SK-N-SH (cell line): Measurements from ENCODE around the gene CALM1. TPM values are rescaled to one million over a fixed set of nuclear protein-coding genes. Genes with fewer than 3 reads are reported as not detected.
A peak's percentile ranks its signal among the peaks of the same experiment; 100 is the strongest.

Experiments used
- CTCF ChIA-PET: fragments of 300-600, 350-600 bp; formaldehyde crosslinking; extraction: SDS; loops from one replicate; lab custom pipeline; 2021; lab: Yijun Ruan, JAX
- POLR2A ChIA-PET: fragments of 350-600 bp; sonication (Branson Sonifier 250); formaldehyde crosslinking; extraction: SDS; loops from one replicate; lab custom pipeline; 2020; ENCODE audit warnings: antibody characterized with exemption, inconsistent platforms; lab: Yijun Ruan, JAX
- DNase-seq: peaks from one replicate; pipeline ENCODE4 v3.0.0; 2012
- H2AFZ ChIP-seq: fragments of 200-600 bp; sonication (generic); 2 replicates; pipeline ENCODE4 v1.8.1; 2016; ENCODE audit warnings: antibody characterized with exemption, mild to moderate bottlenecking, low read depth
- H3F3A ChIP-seq: fragments of 200-600 bp; sonication (generic); replicated peaks from 2 replicates; pipeline ENCODE3; 2016; ENCODE audit warnings: antibody characterized with exemption, mild to moderate bottlenecking; ENCODE audit not compliant: insufficient read depth
- H3K27ac ChIP-seq, 2 experiments: fragments of 200-500 bp in 1 of 2; fragments of 200-600 bp in 1 of 2; sonication (Bioruptor generic) in 1 of 2; sonication (generic), shearing (Covaris generic) in 1 of 2; 2 replicates each; pipeline versions ENCODE4 v1.5.1 to v1.6.1; 2014 to 2016; ENCODE audit warnings: low read depth in 2 of 2, inconsistent platforms in 1 of 2, low read length in 1 of 2, mild to moderate bottlenecking in 1 of 2, mixed read lengths in 1 of 2
- H3K27me3 ChIP-seq: fragments of 200-600 bp; sonication (generic), shearing (Covaris generic); 2 replicates; pipeline ENCODE4 v1.6.1; 2016; ENCODE audit warnings: mixed run types; ENCODE audit not compliant: insufficient read depth
- H3K36me3 ChIP-seq, 2 experiments: fragments of 200-500 bp in 1 of 2; fragments of 200-600 bp in 1 of 2; sonication (Bioruptor generic) in 1 of 2; sonication (generic) in 1 of 2; replicated peaks in 1 of 2; 2 replicates each; pipeline versions ENCODE3 to v1.5.1; 2014 to 2016; ENCODE audit warnings: low read length in 1 of 2, mild to moderate bottlenecking in 1 of 2; ENCODE audit not compliant: insufficient read depth in 2 of 2, control insufficient read depth in 1 of 2
- H3K4me1 ChIP-seq, 2 experiments: fragments of 200-500 bp in 1 of 2; fragments of 200-600 bp in 1 of 2; sonication (Bioruptor generic) in 1 of 2; sonication (generic), shearing (Covaris generic) in 1 of 2; 2 replicates each; pipeline versions ENCODE4 v1.5.1 to v1.6.1; 2014 to 2016; ENCODE audit warnings: low read depth in 1 of 2, low read length in 1 of 2, mixed run types in 1 of 2; ENCODE audit not compliant: insufficient read depth in 2 of 2, control insufficient read depth in 1 of 2
- H3K4me2 ChIP-seq: fragments of 200-600 bp; sonication (generic), shearing (Covaris generic); 2 replicates; pipeline ENCODE4 v1.6.1; 2017; ENCODE audit warnings: mixed run types
- H3K4me3 ChIP-seq, 2 experiments: fragments of 200-500 bp in 1 of 2; fragments of 200-600 bp in 1 of 2; sonication (Bioruptor generic) in 1 of 2; sonication (generic), shearing (Covaris generic) in 1 of 2; 2 replicates each; pipeline versions ENCODE4 v1.5.1 to v1.8.1; 2014 to 2016; ENCODE audit warnings: low read depth in 2 of 2, inconsistent platforms in 1 of 2, low read length in 1 of 2, mild to moderate bottlenecking in 1 of 2, mixed read lengths in 1 of 2, moderate library complexity in 1 of 2
- H3K79me2 ChIP-seq: fragments of 200-600 bp; sonication (generic); 2 replicates; pipeline ENCODE4 v1.8.1; 2017; ENCODE audit warnings: mild to moderate bottlenecking; ENCODE audit not compliant: insufficient read depth
- H3K9ac ChIP-seq: fragments of 200-600 bp; sonication (generic); 2 replicates; pipeline ENCODE4 v1.6.1; 2017; ENCODE audit warnings: mixed run types
- H3K9me2 ChIP-seq: fragments of 200-600 bp; sonication (generic); 2 replicates; pipeline ENCODE4 v1.6.1; 2017; ENCODE audit warnings: mixed run types
- H3K9me3 ChIP-seq: fragments of 200-600 bp; sonication (generic); 2 replicates; pipeline ENCODE4 v1.6.1; 2017; ENCODE audit warnings: mixed run types, mild to moderate bottlenecking, moderate library complexity
- H4K20me1 ChIP-seq: fragments of 200-600 bp; sonication (generic); 2 replicates; pipeline ENCODE4 v1.6.1; 2017; ENCODE audit warnings: mild to moderate bottlenecking, mixed run types; ENCODE audit not compliant: insufficient read depth
- CHD2 ChIP-seq: fragments of 150-350 bp; IDR thresholded peaks from 2 replicates; pipeline ENCODE4 v1.6.1; 2018; ENCODE audit warnings: low read length; ENCODE audit not compliant: partially characterized antibody
- CTCF ChIP-seq: fragments of 200-600 bp; sonication (generic); IDR thresholded peaks from 2 replicates; pipeline ENCODE4 v1.6.1; 2017; ENCODE audit warnings: antibody characterized with exemption, mild to moderate bottlenecking, moderate library complexity
- ELF1 ChIP-seq: IDR thresholded peaks from 2 replicates; pipeline ENCODE4 v1.4.0; 2012
- FOSL2 ChIP-seq: IDR thresholded peaks from 2 replicates; pipeline ENCODE4 v1.4.0; 2012; ENCODE audit warnings: low read depth, mild to moderate bottlenecking, moderate library complexity, borderline replicate concordance
- FOXJ3 ChIP-seq: sonication (generic); formaldehyde crosslinking; IDR thresholded peaks from 2 replicates; pipeline ENCODE4 v1.5.1; 2020; ENCODE audit warnings: mild to moderate bottlenecking, missing genetic modification reagents
- GABPA ChIP-seq: IDR thresholded peaks from 2 replicates; pipeline ENCODE4 v1.4.0; 2012; ENCODE audit warnings: low read depth, mild to moderate bottlenecking
- MXI1 ChIP-seq: IDR thresholded peaks from 2 replicates; pipeline ENCODE4 v1.6.1; 2012; ENCODE audit warnings: mild to moderate bottlenecking, low read depth, low read length, improper control_type of control experiment
- NFIC ChIP-seq: IDR thresholded peaks from 2 replicates; pipeline ENCODE4 v1.4.0; 2012; ENCODE audit warnings: borderline replicate concordance
- NRF1 ChIP-seq: IDR thresholded peaks from 2 replicates; pipeline ENCODE4 v1.6.1; 2012; ENCODE audit warnings: low read depth, mild to moderate bottlenecking, low read length
- PBX3 ChIP-seq: IDR thresholded peaks from 2 replicates; pipeline ENCODE4; 2012
- RAD21 ChIP-seq: IDR thresholded peaks from 2 replicates; pipeline ENCODE4 v1.6.1; 2012; ENCODE audit warnings: mild to moderate bottlenecking, low read length
- RFX5 ChIP-seq: IDR thresholded peaks from 2 replicates; pipeline ENCODE4 v1.6.1; 2012; ENCODE audit warnings: mild to moderate bottlenecking, improper control_type of control experiment, low read length
- SIN3A ChIP-seq: IDR thresholded peaks from 2 replicates; pipeline ENCODE4 v1.6.1; 2012; ENCODE audit warnings: low read depth, mild to moderate bottlenecking, low read length, moderate library complexity, borderline replicate concordance
- SMC3 ChIP-seq: IDR thresholded peaks from 2 replicates; pipeline ENCODE4 v1.6.1; 2012; ENCODE audit warnings: low read depth, low read length, improper control_type of control experiment
- TEAD4 ChIP-seq: IDR thresholded peaks from 2 replicates; pipeline ENCODE4 v1.4.0; 2012; ENCODE audit warnings: mild to moderate bottlenecking, borderline replicate concordance; ENCODE audit not compliant: insufficient read depth
- USF1 ChIP-seq: IDR thresholded peaks from 2 replicates; pipeline ENCODE4 v1.4.0; 2012; ENCODE audit warnings: low read depth, borderline replicate concordance
- USF2 ChIP-seq: fragments of 150-350 bp; IDR thresholded peaks from 2 replicates; pipeline ENCODE4 v1.6.1; 2017; ENCODE audit warnings: antibody characterized with exemption, low read length, low read depth, borderline replicate concordance
- YY1 ChIP-seq: IDR thresholded peaks from 2 replicates; pipeline ENCODE4 v1.4.0; 2012; ENCODE audit warnings: low read depth, mild to moderate bottlenecking
- ZBTB33 ChIP-seq: IDR thresholded peaks from 2 replicates; pipeline ENCODE4 v1.4.0; 2012; ENCODE audit warnings: low read depth, borderline replicate concordance
- WGBS: methylation state at CpG from one replicate; pipeline ENCODE4 v1.1.6; 2017; ENCODE audit warnings: low lambda C conversion rate; 5-methylcytosine and 5-hydroxymethylcytosine counted together
- polyA plus RNA-seq, 3 experiments: library from polyadenylated mRNA; depleted of rRNA; stranded (reverse); fragments of >200 nt; gene quantifications; 2 replicates each; pipeline ENCODE4 v1.2.3, GENCODE V29; 2012

CALM1 gene
- polyA plus RNA-seq, 1 of the 3 experiments (the other 2 are of a cell fraction) = 299 TPM

GRCh38 chr14:90405101-90405500 is 8.3 kb downstream of the CALM1 start:
- no peaks in the 10 kb centered on the region for H3K9me2 ChIP-seq
- POLR2A ChIA-PET = interaction anchor here (1.5 kb wide), 1 partner anchor 141 kb away, joined by 3 read pairs; no protein-coding TSS in a partner anchor
- H3F3A ChIP-seq = peaks cover 35% of the 10 kb centered on the region
- no peaks in the 10 kb centered on the region for H3K9me3 ChIP-seq
- H2AFZ ChIP-seq = no peak overlapping the region
- H4K20me1 ChIP-seq = peaks cover 43% of the 10 kb centered on the region
- no peak overlapping the region for H3K4me3 ChIP-seq
- H3K36me3 ChIP-seq = peaks cover 58 to 72% of the 10 kb centered on the region in 2 experiments
- CTCF ChIA-PET = interaction anchor here (0.9 to 11.9 kb wide), 6 partner anchors 11 to 353 kb away, joined by 3 to 146 read pairs (median 4); no protein-coding TSS in a partner anchor
- no peak for TF ChIP-seq CHD2
- TF ChIP-seq RFX5 = no peak
- no peak for TF ChIP-seq TEAD4
- no peak for TF ChIP-seq FOSL2
- no peak for TF ChIP-seq NFIC
- TF ChIP-seq ELF1 = no peak
- no peak for TF ChIP-seq SIN3A
- no peak for TF ChIP-seq SMC3
- no peak for TF ChIP-seq NRF1
- H3K79me2 ChIP-seq = peaks cover 33% of the 10 kb centered on the region
- H3K27ac ChIP-seq = no peak overlapping the region; a peak in 1 of 4 replicates
- H3K27me3 ChIP-seq = no peaks in the 10 kb centered on the region
- H3K4me1 ChIP-seq = peaks cover 17 to 22% of the 10 kb centered on the region in 2 experiments
- no peak overlapping the region for H3K4me2 ChIP-seq
- no peak for DNase-seq
- WGBS = 85% methylated on average over 9 of the region's 9 CpGs
- H3K9ac ChIP-seq = no peak overlapping the region

GRCh38 chr14:90405755-90406154 is 8.9 kb downstream of the CALM1 start:
- H2AFZ ChIP-seq = no peak overlapping the region
- H3K9me2 ChIP-seq = no peaks in the 10 kb centered on the region
- no peaks in the 10 kb centered on the region for H3K27me3 ChIP-seq
- H4K20me1 ChIP-seq = peaks cover 36% of the 10 kb centered on the region
- H3F3A ChIP-seq = peaks cover 35% of the 10 kb centered on the region
- WGBS = 98% methylated on average over 4 of the region's 4 CpGs
- CTCF ChIA-PET = interaction anchor here (1.1 to 11.9 kb wide), 3 partner anchors 104 to 352 kb away, joined by 4 to 146 read pairs (median 15); no protein-coding TSS in a partner anchor
- no peak overlapping the region for H3K4me2 ChIP-seq
- POLR2A ChIA-PET = interaction anchor here (0.8 to 1.2 kb wide), 3 partner anchors 34 to 44 kb away, joined by 3 to 5 read pairs (median 3); no protein-coding TSS in a partner anchor
- peak overlapping the region in 1 of 2 experiments; percentile 22; a peak in 1 of 4 replicates for H3K27ac ChIP-seq
- peaks cover 17 to 20% of the 10 kb centered on the region in 2 experiments; a peak in 3 of 4 replicates for H3K4me1 ChIP-seq
- no peaks in the 10 kb centered on the region for H3K9me3 ChIP-seq
- no peak overlapping the region for H3K4me3 ChIP-seq
- no peak overlapping the region for H3K9ac ChIP-seq
- H3K79me2 ChIP-seq = peaks cover 26% of the 10 kb centered on the region
- no peak for DNase-seq
- peaks cover 52 to 68% of the 10 kb centered on the region in 2 experiments for H3K36me3 ChIP-seq
- TF ChIP-seq ELF1 (no peak), TEAD4 (no peak), SIN3A (no peak), CTCF (no peak), FOSL2 (no peak), GABPA (no peak), PBX3 (no peak), USF2 (no peak), SMC3 (no peak), YY1 (no peak), USF1 (no peak), RAD21 (no peak), MXI1 (no peak), ZBTB33 (no peak), FOXJ3 (CRISPR knock-in tag) (no peak)
